Measurements from ENCODE around the gene CDK14. TPM values are rescaled to one million over a fixed set of nuclear protein-coding genes. Genes with fewer than 3 reads are reported as not detected.
A peak's percentile ranks its signal among the peaks of the same experiment; 100 is the strongest.

CDK14 gene
- total and polyA plus RNA-seq, 2 of the 8 experiments (the other 6 are each of a cell fraction or from before 2014, with no cell fraction given), result 5.5 to 47.3 TPM

DNA sequence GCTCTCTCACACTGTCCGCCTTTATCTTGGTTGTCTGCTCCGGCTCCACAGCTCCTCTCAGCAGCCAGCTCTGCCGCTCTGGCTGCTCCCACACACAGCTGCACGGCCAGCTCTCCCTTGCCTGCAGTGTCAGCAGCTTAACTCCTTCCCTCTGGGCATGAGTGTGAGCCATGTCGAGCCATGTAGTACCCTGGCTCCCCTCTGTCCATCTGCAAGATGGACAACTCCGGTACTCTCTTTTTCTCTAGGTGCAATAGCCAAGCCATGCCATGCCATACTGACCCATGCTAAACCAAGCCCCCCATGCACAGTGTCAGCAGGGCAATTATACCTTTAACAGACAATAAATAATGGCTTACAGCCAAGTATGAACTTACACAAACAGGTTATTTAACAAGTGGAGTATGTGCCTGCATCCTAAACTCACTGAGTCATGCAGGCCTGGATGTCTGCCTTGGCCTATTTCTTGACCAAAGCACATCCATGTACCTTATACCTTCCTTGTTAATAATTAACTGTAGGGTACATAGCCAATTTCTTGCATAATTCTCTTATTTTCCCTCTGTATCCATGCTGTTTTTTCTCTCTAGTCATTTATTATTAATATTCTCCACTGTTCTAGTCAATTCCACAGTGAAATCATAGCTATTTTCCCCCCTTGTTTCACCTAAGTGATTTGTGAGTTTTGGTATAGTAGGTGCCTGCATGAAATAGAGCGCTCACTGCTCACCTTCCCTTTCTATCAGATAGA, 170.9 kb downstream of the CDK14 start:
- no peak overlapping the region for H2BK120ac ChIP-seq (replicated peaks; ENCODE audit: low read depth, low read length)
- ChIA-PET POLR2A (ENCODE audit: partially characterized antibody) (interaction anchor here (0.7 kb wide), 1 partner anchor 10 kb away, joined by 3 read pairs; no protein-coding TSS in a partner anchor), CTCF (ENCODE audit: partially characterized antibody) (interaction anchor here (0.8 to 1.2 kb wide), 3 partner anchors 10 to 159 kb away, joined by 3 to 4 read pairs (median 3); no protein-coding TSS in a partner anchor)
- no peak overlapping the region for H2BK5ac ChIP-seq (ENCODE audit: low read depth, low read length)
- no peak overlapping the region for H3K27ac ChIP-seq (ENCODE audit: low read depth, low read length)
- H2AK5ac ChIP-seq (ENCODE audit: low read depth, low read length), result no peak overlapping the region
- H3K23ac ChIP-seq (ENCODE audit: insufficient read length), result no peak overlapping the region
- H4K8ac ChIP-seq (ENCODE audit: extremely low read depth, insufficient read depth, low read length), result no peak overlapping the region
- H4K20me1 ChIP-seq (replicated peaks in 1 of 2; ENCODE audit: control insufficient read depth in 1 of 2, insufficient read depth in 2 of 2, low read length in 2 of 2), result no peaks in the 10 kb centered on the region
- no peaks in the 10 kb centered on the region for H3K36me3 ChIP-seq (ENCODE audit: control insufficient read depth in 2 of 4, insufficient read depth in 4 of 4, low read length in 3 of 4)
- H3K4me1 ChIP-seq (replicated peaks in 1 of 4; ENCODE audit: control insufficient read depth in 3 of 4, insufficient read depth in 4 of 4, low read length in 3 of 4), result peaks cover 0 to 5% (median 0%) of the 10 kb centered on the region in 4 experiments; a peak in 1 of 7 replicates
- H2BK20ac ChIP-seq (ENCODE audit: low read length), result no peak overlapping the region
- no peak overlapping the region for H4K5ac ChIP-seq (ENCODE audit: insufficient read length, low read depth, low read length)
- no peak overlapping the region for H3K4ac ChIP-seq (replicated peaks; ENCODE audit: insufficient read length, low read depth, low read length)
- H3K9ac ChIP-seq (replicated peaks in 1 of 4; ENCODE audit: extremely low read depth in 1 of 4, low read depth in 3 of 4, low read length in 3 of 4), result no peak overlapping the region
- no peak for FAIRE-seq
- no peak overlapping the region for H3K18ac ChIP-seq (ENCODE audit: extremely low read depth, low read length)
- H3K4me3 ChIP-seq (ENCODE audit: extremely low read depth in 1 of 4, insufficient read depth in 2 of 4, low read depth in 3 of 4, low read length in 4 of 4), result no peak overlapping the region
- H3K56ac ChIP-seq (replicated peaks; ENCODE audit: insufficient read length, low read depth, low read length), result no peak overlapping the region
- no peak overlapping the region for H3K14ac ChIP-seq (ENCODE audit: insufficient read length)
- no peaks in the 10 kb centered on the region for H3K23me2 ChIP-seq (ENCODE audit: low read depth, low read length)
- no peak overlapping the region for H3K4me2 ChIP-seq (ENCODE audit: insufficient read depth in 1 of 2, low read depth in 2 of 2, low read length in 2 of 2)
- DNase-seq (ENCODE audit: low read depth in 1 of 2, low spot score in 2 of 2), result no peak
- H3K9me3 ChIP-seq (ENCODE audit: insufficient read depth in 2 of 2, low read depth in 1 of 2, low read length in 1 of 2), result no peaks in the 10 kb centered on the region
- no peak overlapping the region for H2AFZ ChIP-seq (ENCODE audit: low read length)
- no peak overlapping the region for H2BK12ac ChIP-seq (ENCODE audit: low read depth, low read length)
- no peaks in the 10 kb centered on the region for H3K27me3 ChIP-seq (replicated peaks in 1 of 4; ENCODE audit: control insufficient read depth in 3 of 4, extremely low read depth in 1 of 4, insufficient read depth in 3 of 4, low read length in 3 of 4)
- no peaks in the 10 kb centered on the region for H3K79me1 ChIP-seq (ENCODE audit: low read depth, low read length)
- H2BK15ac ChIP-seq (ENCODE audit: low read length), result 0 out of 2 replicates have a peak overlapping the region, but pooled peaks have one; percentile 8
- WGBS, 2 experiments (ENCODE audit: extremely low coverage in 1 of 2, insufficient coverage in 1 of 2, insufficient read length in 1 of 2, insufficient replicate concordance in 2 of 2, low coverage in 1 of 2, low lambda C conversion rate in 2 of 2, missing lambda C conversion rate in 1 of 2), result 87% methylated on average over 6 of the region's 7 CpGs; no CpG with 5 or more reads in 1 of the 2 experiments
- no peak overlapping the region for H4K91ac ChIP-seq (replicated peaks; ENCODE audit: insufficient read length, low read length)
- H3K79me2 ChIP-seq (ENCODE audit: control insufficient read depth in 1 of 2, insufficient read depth in 2 of 2, low read length in 2 of 2), result no peaks in the 10 kb centered on the region
- TF ChIP-seq SRF (IDR thresholded peaks at IDR 0.05; ENCODE audit: low read depth, low read length) (no peak), POU5F1 (IDR thresholded peaks at IDR 0.05; ENCODE audit: low read depth, low read length) (no peak), ASH2L (IDR thresholded peaks at IDR 0.05; ENCODE audit: low read length) (no peak), HDAC2 (IDR thresholded peaks at IDR 0.05; ENCODE audit: borderline replicate concordance in 1 of 2, low read depth in 2 of 2, low read length in 2 of 2) (no peak), SAP30 (IDR thresholded peaks at IDR 0.05; ENCODE audit: insufficient read depth, insufficient replicate concordance, low read length) (no peak), SUZ12 (IDR thresholded peaks at IDR 0.05; ENCODE audit: low read length) (no peak), NANOG (IDR thresholded peaks at IDR 0.05; ENCODE audit: insufficient read depth, low read depth, low read length, poor library complexity, severe bottlenecking) (no peak), SIN3A (conservative IDR thresholded peaks at IDR 0.05 in 1 of 2, IDR thresholded peaks at IDR 0.05 in 1 of 2; ENCODE audit: low read depth in 1 of 2, low read length in 2 of 2) (no peak), PHF8 (conservative IDR thresholded peaks at IDR 0.05; ENCODE audit: low read depth, low read length) (no peak), RXRA (IDR thresholded peaks at IDR 0.05; ENCODE audit: insufficient read depth, low read depth, low read length) (no peak)
- TF ChIP-seq, protein P1, sequence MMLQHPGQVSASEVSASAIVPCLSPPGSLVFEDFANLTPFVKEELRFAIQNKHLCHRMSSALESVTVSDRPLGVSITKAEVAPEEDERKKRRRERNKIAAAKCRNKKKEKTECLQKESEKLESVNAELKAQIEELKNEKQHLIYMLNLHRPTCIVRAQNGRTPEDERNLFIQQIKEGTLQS (IDR thresholded peaks at IDR 0.05; ENCODE audit: insufficient read depth, low read depth, low read length), result no peak
